ENCODE data around the gene RAMACL.

- no peak for TF ChIP-seq EZH2 (IDR thresholded peaks at IDR 0.05; ENCODE audit: borderline replicate concordance, insufficient read depth, low read depth, low read length, poor library complexity, severe bottlenecking)
- TF ChIP-seq, protein P1, sequence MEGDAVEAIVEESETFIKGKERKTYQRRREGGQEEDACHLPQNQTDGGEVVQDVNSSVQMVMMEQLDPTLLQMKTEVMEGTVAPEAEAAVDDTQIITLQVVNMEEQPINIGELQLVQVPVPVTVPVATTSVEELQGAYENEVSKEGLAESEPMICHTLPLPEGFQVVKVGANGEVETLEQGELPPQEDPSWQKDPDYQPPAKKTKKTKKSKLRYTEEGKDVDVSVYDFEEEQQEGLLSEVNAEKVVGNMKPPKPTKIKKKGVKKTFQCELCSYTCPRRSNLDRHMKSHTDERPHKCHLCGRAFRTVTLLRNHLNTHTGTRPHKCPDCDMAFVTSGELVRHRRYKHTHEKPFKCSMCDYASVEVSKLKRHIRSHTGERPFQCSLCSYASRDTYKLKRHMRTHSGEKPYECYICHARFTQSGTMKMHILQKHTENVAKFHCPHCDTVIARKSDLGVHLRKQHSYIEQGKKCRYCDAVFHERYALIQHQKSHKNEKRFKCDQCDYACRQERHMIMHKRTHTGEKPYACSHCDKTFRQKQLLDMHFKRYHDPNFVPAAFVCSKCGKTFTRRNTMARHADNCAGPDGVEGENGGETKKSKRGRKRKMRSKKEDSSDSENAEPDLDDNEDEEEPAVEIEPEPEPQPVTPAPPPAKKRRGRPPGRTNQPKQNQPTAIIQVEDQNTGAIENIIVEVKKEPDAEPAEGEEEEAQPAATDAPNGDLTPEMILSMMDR (IDR thresholded peaks at IDR 0.05) = no peak
Measured at GRCh38 chr6:166541366-166541765, 45.1 kb downstream of the RAMACL start.
